ENCODE measurements around the gene RGS1.

The RGS1 gene

DNA sequence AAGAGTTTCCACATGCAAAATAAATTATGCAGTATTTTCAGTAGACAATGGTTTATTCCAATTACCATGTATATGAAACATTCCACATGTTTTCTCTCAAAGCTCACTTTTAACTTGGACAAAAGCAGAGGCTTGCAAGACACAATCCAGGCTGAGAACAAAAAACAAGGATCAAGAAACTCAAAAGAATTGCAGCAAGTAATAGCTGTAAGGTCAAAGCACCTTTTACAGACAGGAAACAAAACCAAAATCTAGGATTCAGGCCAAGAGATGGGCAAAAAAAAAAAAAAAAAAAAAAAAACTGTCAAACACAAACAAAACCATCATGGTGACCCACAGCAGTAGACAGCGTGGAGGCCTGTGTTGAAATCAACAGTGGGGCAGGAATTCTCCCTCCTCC, 9.3 kb downstream of the RGS1 start:
- no peak for DNase-seq

DNA sequence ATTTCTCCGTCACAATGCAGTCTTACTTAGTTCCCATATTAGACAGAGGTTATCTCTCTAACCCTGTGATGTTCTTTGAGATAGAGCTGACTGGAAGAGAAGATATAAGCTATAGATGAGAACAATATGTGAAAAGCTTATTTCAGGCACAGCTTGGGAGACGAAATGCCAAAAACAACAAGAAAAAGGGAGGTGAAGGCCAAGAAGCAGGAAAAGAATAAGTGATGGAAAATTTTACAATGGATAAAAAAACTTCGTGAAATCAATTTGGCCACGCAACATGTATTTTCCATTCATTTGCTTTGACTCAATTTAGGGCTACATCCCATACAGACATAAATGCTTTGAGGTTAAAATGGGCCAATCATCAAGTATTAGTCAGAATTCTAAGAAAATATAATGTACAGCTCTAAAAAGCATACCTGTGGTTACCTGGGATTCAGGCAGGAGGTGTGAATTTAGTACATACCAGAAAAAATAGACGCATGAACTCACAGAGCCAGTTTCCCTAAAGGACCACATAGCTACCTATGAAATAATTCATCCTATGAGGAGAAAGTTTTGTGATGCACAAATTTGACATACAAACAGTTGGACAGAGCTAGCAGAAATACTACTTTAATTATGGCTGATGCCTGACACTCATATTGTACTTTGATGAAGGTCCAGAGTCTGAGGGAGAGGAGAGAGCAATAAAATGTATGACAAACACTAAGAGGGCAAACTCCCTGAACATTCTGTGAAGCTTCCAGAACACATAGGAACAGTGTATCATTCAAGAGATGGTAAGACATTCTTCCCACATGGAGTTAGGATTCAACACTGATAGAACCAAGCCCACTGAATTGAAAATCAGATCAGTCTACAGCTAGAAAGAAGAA, 12.1 kb downstream of the RGS1 start:
- no peak for DNase-seq

GRCh38 chr1:192588546-192588945, 13.0 kb downstream of the RGS1 start:
- no peak for DNase-seq

DNA sequence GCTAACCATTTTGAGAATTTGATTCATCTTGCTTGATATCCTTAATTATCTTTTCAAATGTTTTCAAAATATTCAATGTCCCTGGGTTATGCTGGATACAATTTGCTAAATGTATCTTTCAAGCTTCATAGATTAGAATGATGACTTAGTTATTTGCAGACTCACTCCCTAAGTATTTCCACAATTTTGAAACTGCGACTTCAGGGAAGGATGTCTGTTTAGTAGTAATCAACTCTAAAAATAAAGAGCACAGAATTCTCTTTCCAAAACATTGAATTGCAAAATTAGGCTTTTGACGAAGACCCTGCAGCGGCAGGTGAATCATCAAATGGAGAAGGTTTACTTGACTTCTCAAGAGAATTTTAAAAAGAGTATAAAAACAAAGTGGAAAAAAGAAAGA, 14.2 kb downstream of the RGS1 start:
- DNase-seq = no peak

- no peak for DNase-seq
Observed at GRCh38 chr1:192592517-192592916, 16.9 kb downstream of the RGS1 start.

DNA sequence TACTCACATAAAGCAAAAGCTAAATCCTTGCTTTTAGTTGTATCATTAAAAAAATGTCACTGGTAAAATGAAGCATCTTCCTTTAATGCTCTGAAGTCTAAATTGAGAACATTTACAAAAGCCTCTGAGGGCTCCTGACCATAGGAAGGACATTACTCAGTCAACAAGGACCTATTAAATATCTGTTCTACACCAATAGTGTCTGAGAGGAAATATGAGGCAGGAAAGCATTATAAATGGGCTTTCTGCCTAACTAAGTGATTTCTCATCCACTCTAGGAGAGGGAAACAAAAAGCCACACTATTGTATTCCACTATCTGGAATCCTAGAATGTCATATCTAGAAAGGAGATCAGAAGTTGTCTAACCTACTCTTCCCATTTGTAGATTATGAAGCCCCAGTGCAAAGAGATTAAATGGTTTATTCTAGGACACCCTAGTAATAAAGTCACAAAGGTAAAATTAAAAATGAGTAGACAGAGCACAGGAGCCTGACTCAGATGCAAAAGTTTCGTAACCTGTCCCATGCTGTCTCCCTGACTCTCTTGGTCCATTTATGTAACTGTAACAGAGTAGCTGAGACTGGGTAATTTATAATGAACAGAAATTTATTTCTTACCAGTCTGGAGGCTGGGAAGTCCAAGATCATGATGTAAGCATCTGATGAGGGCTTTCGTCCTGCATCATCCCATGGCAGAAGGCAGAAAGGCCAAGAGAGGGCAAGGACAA, 17.6 kb downstream of the RGS1 start:
- DNase-seq = no peak

DNA sequence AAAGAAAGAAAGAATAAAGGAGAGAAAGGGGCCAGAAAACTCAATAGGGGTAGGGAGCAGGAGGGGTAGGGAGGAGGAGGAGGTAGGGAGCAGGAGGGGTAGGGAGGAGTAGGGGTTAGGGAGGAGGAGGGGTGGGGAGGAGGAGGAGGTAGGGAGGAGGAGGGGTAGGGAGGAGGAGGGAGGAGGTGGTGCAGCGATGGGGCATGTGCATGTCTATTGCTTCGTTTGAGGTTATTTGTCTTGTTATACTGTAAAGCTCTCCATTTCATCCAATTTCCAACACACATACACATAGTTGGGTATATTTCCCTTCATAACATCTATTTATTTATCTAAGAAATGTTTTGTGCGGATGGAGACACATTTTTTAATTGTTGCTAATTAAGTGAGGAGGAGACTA, 19.7 kb downstream of the RGS1 start:
- DNase-seq = no peak

- DNase-seq = no peak
Observed at GRCh38 chr1:192598589-192598988, 23.0 kb downstream of the RGS1 start.

DNA sequence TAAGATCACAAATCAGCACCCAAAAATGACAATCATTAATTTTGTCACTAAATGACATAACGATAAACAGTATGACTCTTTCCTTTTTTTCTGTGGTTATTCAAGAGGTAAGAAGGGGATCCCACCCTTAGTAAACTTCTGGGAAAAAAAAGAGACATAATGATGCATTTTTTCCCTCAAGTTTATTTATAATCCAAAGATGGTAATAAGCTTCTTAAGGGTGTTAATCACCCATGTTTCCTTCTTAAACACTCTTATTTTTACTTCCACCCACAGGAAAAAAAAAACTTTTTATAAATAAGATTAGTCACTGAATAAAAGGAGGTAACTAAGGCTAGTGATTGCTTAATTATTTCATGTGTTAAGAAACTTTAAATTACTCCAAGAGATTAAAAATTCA, 24.7 kb downstream of the RGS1 start:
- DNase-seq = no peak

DNA sequence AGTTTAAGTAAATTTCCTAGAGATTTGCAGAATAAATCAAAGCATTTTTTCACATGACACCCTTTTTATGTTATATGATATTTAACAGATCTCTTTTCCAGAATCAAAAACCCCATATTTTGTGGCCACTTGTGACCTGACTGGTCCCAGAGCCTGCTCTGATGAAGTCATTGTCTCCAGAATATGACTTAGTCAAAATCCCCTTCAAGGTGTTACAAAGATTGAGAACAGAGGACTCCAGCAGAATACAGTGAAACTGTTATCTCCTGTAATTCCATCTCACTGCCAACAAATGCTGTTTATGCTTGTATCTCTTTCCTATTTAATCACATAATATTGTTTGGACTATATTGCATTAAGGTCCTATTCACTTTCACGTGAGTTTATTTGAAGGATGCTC, 25.6 kb downstream of the RGS1 start:
- DNase-seq = no peak

DNA sequence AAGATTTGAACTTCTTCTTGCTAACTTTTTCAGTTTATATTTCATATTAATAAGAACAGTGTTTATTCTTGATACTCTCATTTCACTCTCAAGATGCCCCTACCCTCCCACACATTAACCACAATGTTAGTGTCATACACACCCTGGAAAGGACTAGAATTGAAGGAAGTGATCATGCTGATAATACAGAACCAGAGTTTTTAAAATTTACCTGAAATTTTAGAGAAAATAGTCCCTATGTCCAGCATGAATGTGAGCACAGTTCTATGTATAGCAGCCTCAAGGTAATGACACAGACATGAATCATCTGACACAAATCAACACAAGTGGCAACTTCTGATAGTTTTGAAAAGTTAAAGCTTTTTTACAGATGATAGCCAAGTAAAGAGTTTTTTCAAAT, 26.0 kb downstream of the RGS1 start:
- DNase-seq = no peak

- no peak for DNase-seq
Observed at GRCh38 chr1:192602757-192603156, 27.2 kb downstream of the RGS1 start.

GRCh38 chr1:192603218-192603787, 27.7 kb downstream of the RGS1 start:
- DNase-seq = no peak

GRCh38 chr1:192604979-192605620, 29.5 kb downstream of the RGS1 start:
- no peak for DNase-seq

DNA sequence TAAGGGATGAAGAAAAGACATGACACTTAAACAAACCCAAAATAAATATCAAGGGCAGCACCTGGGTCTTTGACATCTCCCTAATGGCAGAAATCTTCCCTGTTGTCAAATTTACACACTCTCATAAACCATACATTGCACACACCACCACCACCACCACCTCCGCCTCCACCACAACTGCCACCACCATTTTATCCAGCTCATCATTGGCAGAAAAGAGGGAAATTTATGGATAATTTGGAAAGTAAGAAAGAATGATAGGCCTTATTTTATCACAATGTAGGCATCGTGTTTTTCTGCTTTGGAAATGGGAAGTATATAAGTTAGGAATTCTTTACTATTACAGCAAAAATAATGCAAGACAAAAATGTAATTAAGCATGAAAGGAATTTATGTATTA, 33.1 kb downstream of the RGS1 start:
- DNase-seq = no peak

- no peak for DNase-seq
Observed at GRCh38 chr1:192609110-192610079, 33.8 kb downstream of the RGS1 start.

GRCh38 chr1:192610112-192610889, 34.7 kb downstream of the RGS1 start:
- DNase-seq = no peak

DNA sequence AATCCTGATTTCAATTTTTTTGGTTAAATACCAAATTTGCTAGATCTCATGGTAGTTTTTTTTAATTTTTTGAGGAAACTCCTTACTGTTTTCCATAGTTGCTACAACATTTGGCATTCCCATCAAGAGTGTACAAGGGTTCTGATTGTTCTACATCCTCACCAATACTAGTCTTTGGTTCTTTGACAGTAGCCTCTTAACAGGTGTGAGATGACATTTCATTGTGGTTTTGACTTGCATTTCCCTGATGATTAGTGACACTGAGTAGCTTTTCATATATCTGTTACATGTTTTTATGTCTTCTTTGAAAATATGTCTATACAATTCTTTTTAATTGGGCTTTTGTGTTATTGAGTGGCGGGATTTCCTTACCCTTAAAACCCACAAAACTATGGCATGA, 39.5 kb downstream of the RGS1 start:
- no peak for DNase-seq

DNA sequence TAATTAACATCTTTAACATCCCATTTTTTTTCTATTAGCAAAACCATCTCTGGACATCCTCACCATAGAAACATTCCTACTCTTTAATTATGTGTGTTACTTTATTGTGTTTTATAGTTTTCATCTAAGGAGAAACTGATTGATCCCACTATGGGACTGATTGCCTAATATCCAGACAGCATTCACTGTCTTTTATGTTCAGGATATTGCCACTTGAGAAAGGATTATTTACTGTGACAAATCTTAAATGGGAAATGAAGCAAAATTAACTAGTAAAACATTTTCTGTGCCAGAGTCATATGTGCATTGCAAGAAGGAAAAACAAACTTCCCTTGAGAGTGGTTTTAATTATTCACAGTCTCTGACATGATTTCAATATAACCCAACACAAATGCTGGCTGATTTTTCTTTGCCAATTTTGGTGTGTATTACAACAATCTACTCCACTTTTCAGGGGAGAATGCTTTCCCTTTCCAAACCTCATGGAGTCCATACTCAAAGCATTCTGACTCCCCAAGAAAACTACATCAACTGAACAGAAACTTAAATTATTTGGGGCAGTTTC, 44.6 kb downstream of the RGS1 start:
- no peak for DNase-seq

GRCh38 chr1:192626366-192627179, 51.0 kb downstream of the RGS1 start:
- no peak for DNase-seq

All from NCI-H510A (cell line).